OCI-LY1 (cell line): Measurements from ENCODE around the gene PPAT.
"Not testable (repeated sequence)": the region's sequence is repeated elsewhere in the genome, so short reads cannot be mapped to it uniquely, and the experiment has no call there.

Experiments
- H2AFZ ChIP-seq: fragments of 200-600 bp; sonication (generic), shearing (Covaris generic); 2 replicates; pipeline ENCODE4 v1.6.0; 2014; ENCODE audit warnings: antibody characterized with exemption, mild to moderate bottlenecking, low read length
- H3F3A ChIP-seq: fragments of 200-600 bp; sonication (generic), shearing (Covaris generic); 2 replicates; pipeline ENCODE4 v1.6.0; 2014; ENCODE audit warnings: mild to moderate bottlenecking, antibody characterized with exemption, low read length, moderate library complexity; ENCODE audit not compliant: insufficient read depth
- H3K27ac ChIP-seq: fragments of 200-600 bp; sonication (generic); 2 replicates; pipeline ENCODE4 v1.5.1; 2014; ENCODE audit warnings: low read length, mixed run types, mild to moderate bottlenecking, low read depth; ENCODE audit not compliant: poor library complexity, severe bottlenecking
- H3K27me3 ChIP-seq: fragments of 200-600 bp; sonication (generic); 2 replicates; pipeline ENCODE4 v1.6.0; 2014; ENCODE audit warnings: antibody characterized with exemption, mild to moderate bottlenecking, low read length, moderate library complexity; ENCODE audit not compliant: insufficient read depth
- H3K36me3 ChIP-seq: fragments of 200-600 bp; sonication (generic); 2 replicates; pipeline ENCODE4 v1.6.1; 2014; ENCODE audit warnings: mild to moderate bottlenecking, antibody characterized with exemption, low read length, moderate library complexity, mixed read lengths; ENCODE audit not compliant: insufficient read depth
- H3K4me1 ChIP-seq: fragments of 200-600 bp; sonication (generic); 2 replicates; pipeline ENCODE4 v1.5.1; 2014; ENCODE audit warnings: mild to moderate bottlenecking, low read length, moderate library complexity; ENCODE audit not compliant: insufficient read depth, severe bottlenecking
- H3K4me2 ChIP-seq: fragments of 200-600 bp; sonication (generic), shearing (Covaris generic); 2 replicates; pipeline ENCODE4 v1.6.1; 2014; ENCODE audit warnings: low read length
- H3K4me3 ChIP-seq: fragments of 200-600 bp; sonication (generic); 2 replicates; pipeline ENCODE4 v1.5.1; 2014; ENCODE audit warnings: low read length, low read depth, mild to moderate bottlenecking, mixed read lengths; ENCODE audit not compliant: poor library complexity, severe bottlenecking
- H3K79me2 ChIP-seq: fragments of 200-600 bp; shearing (Covaris generic); 2 replicates; pipeline ENCODE4 v1.6.1; 2016; ENCODE audit warnings: mixed run types, low read length, mixed read lengths; ENCODE audit not compliant: insufficient read depth
- H3K9ac ChIP-seq: fragments of 200-600 bp; sonication (generic), shearing (Covaris generic); 2 replicates; pipeline ENCODE4 v1.6.1; 2014; ENCODE audit warnings: mild to moderate bottlenecking, low read length, mixed read lengths
- H3K9me2 ChIP-seq: fragments of 200-600 bp; sonication (generic), shearing (Covaris generic); 2 replicates; pipeline ENCODE4 v1.6.1; 2014; ENCODE audit warnings: low read depth, mild to moderate bottlenecking, low read length, mixed read lengths
- H3K9me3 ChIP-seq: fragments of 200-600 bp; shearing (Covaris generic); 2 replicates; pipeline ENCODE4 v1.6.1; 2014; ENCODE audit warnings: low read length, mixed read lengths
- H4K20me1 ChIP-seq: fragments of 200-600 bp; sonication (generic), shearing (Covaris generic); 2 replicates; pipeline ENCODE4 v1.6.0; 2016; ENCODE audit warnings: mild to moderate bottlenecking, low read length; ENCODE audit not compliant: insufficient read depth
- EZH2 ChIP-seq: fragments of 200-600 bp; sonication (generic), shearing (Covaris generic); IDR thresholded peaks from 2 replicates; pipeline ENCODE4 v1.8.0; 2017; ENCODE audit warnings: borderline replicate concordance, mixed run types, mild to moderate bottlenecking, antibody characterized with exemption, low read length, moderate library complexity, mixed read lengths
- TF ChIP-seq, protein P1 (sequence below): fragments of 200-600 bp; sonication (generic), shearing (Covaris generic); IDR thresholded peaks from 2 replicates; pipeline ENCODE4 v1.5.1; 2017; ENCODE audit warnings: mild to moderate bottlenecking, antibody characterized with exemption, low read length, moderate library complexity, mixed read lengths

Gene PPAT

GRCh38 chr4:56462157-56462556, 26.7 kb upstream of the PPAT start:
- H2AFZ ChIP-seq, result no peak overlapping the region
- H3K4me3 ChIP-seq, result no peak overlapping the region
- H3K9me2 ChIP-seq, result no peaks in the 10 kb centered on the region
- no peaks in the 10 kb centered on the region for H3K9me3 ChIP-seq
- peaks cover 60% of the 10 kb centered on the region for H3K36me3 ChIP-seq
- no peak overlapping the region for H3K4me2 ChIP-seq
- H3K9ac ChIP-seq, result no peak overlapping the region
- TF ChIP-seq, protein P1, sequence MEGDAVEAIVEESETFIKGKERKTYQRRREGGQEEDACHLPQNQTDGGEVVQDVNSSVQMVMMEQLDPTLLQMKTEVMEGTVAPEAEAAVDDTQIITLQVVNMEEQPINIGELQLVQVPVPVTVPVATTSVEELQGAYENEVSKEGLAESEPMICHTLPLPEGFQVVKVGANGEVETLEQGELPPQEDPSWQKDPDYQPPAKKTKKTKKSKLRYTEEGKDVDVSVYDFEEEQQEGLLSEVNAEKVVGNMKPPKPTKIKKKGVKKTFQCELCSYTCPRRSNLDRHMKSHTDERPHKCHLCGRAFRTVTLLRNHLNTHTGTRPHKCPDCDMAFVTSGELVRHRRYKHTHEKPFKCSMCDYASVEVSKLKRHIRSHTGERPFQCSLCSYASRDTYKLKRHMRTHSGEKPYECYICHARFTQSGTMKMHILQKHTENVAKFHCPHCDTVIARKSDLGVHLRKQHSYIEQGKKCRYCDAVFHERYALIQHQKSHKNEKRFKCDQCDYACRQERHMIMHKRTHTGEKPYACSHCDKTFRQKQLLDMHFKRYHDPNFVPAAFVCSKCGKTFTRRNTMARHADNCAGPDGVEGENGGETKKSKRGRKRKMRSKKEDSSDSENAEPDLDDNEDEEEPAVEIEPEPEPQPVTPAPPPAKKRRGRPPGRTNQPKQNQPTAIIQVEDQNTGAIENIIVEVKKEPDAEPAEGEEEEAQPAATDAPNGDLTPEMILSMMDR, result no peak
- no peak for TF ChIP-seq EZH2
- H3K79me2 ChIP-seq, result peaks cover 6% of the 10 kb centered on the region; the same call in 1 of the 2 replicates
- H3K27ac ChIP-seq, result no peak overlapping the region
- no peaks in the 10 kb centered on the region for H3K27me3 ChIP-seq
- H3K4me1 ChIP-seq, result peaks cover 25% of the 10 kb centered on the region
- H4K20me1 ChIP-seq, result no peaks in the 10 kb centered on the region
- peaks cover 9% of the 10 kb centered on the region; the same call in 1 of the 2 replicates for H3F3A ChIP-seq

GRCh38 chr4:56460085-56460484, 24.7 kb upstream of the PPAT start:
- Histone ChIP-seq H3K4me2 (no peak overlapping the region), H3K36me3 (peaks cover 81% of the 10 kb centered on the region), H3F3A (peaks cover 9% of the 10 kb centered on the region; the same call in 1 of the 2 replicates), H3K4me1 (peaks cover 13% of the 10 kb centered on the region), H3K4me3 (no peak overlapping the region), H3K27me3 (no peaks in the 10 kb centered on the region), H3K9me2 (no peaks in the 10 kb centered on the region), H3K27ac (no peak overlapping the region), H4K20me1 (no peaks in the 10 kb centered on the region), H3K9me3 (no peaks in the 10 kb centered on the region), H2AFZ (no peak overlapping the region), H3K79me2 (no peaks in the 10 kb centered on the region), H3K9ac (no peak overlapping the region)
- TF ChIP-seq, protein P1, result no peak
- TF ChIP-seq EZH2, result no peak

DNA sequence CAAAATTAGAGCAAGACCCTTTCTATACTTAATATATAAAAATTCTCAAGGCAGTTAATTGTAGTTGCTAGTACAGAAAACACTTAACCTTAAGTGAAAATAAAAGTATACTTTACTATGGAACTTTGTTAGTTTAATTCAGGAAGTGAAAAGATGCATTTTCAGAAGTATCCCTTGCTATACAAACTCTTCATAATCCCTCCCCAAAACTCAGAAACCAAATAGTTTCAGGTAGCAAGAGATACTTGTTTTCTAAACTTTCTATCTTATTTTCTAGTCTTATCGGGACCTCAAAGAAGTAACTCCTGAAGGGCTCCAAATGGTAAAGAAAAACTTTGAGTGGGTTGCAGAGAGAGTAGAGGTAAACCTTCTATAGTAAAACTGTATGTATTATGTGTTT, 14.9 kb upstream of the PPAT start:
- no peak overlapping the region for H2AFZ ChIP-seq
- H3K27ac ChIP-seq, result no peak overlapping the region
- H3K9me3 ChIP-seq, result no peaks in the 10 kb centered on the region
- H4K20me1 ChIP-seq, result 0 out of 2 replicates have a peak, but pooled peaks cover 3% of the 10 kb centered on the region
- H3K27me3 ChIP-seq, result no peaks in the 10 kb centered on the region
- TF ChIP-seq EZH2, result no peak
- TF ChIP-seq, protein P1, result no peak
- no peak overlapping the region for H3K9ac ChIP-seq
- H3K9me2 ChIP-seq, result no peaks in the 10 kb centered on the region
- peaks cover 21% of the 10 kb centered on the region for H3K79me2 ChIP-seq
- H3K4me1 ChIP-seq, result no peaks in the 10 kb centered on the region
- H3K36me3 ChIP-seq, result peaks cover 100% of the 10 kb centered on the region
- no peaks in the 10 kb centered on the region for H3F3A ChIP-seq
- H3K4me3 ChIP-seq, result no peak overlapping the region
- no peak overlapping the region for H3K4me2 ChIP-seq

- Histone ChIP-seq H3K36me3 (peaks cover 100% of the 10 kb centered on the region), H3K79me2 (peaks cover 21% of the 10 kb centered on the region)
- not testable (repeated sequence) for H3K9ac ChIP-seq, H3F3A ChIP-seq, H3K27me3 ChIP-seq, H3K9me2 ChIP-seq, H3K4me1 ChIP-seq, H3K27ac ChIP-seq, H2AFZ ChIP-seq, H3K9me3 ChIP-seq, H3K4me3 ChIP-seq, H3K4me2 ChIP-seq, H4K20me1 ChIP-seq
Observed at GRCh38 chr4:56449475-56449874, 14.1 kb upstream of the PPAT start.
